ENCODE measurements around the gene C2CD4A.

The C2CD4A gene

GRCh38 chr15:62069551-62069950, 2.8 kb downstream of the C2CD4A start:
- ATAC-seq = no peak
- no peak for TF ChIP-seq ZNF8 (CRISPR knock-in tag; IDR thresholded peaks at IDR 0.05)
- no peak for TF ChIP-seq BACH2 (CRISPR knock-in tag; IDR thresholded peaks at IDR 0.05; ENCODE audit: borderline replicate concordance)
- no peak for TF ChIP-seq ZFP30 (CRISPR knock-in tag; IDR thresholded peaks at IDR 0.05)
- TF ChIP-seq TCF4 (CRISPR knock-in tag; IDR thresholded peaks at IDR 0.05; ENCODE audit: borderline replicate concordance) = no peak
- no peak for TF ChIP-seq CREB5 (CRISPR knock-in tag; IDR thresholded peaks at IDR 0.05; ENCODE audit: low read depth)
- TF ChIP-seq TSHZ2 (CRISPR knock-in tag; IDR thresholded peaks at IDR 0.05) = no peak
- no peak for TF ChIP-seq SNAI2 (CRISPR knock-in tag; IDR thresholded peaks at IDR 0.05)
- TF ChIP-seq ISL1 (CRISPR knock-in tag; IDR thresholded peaks at IDR 0.05) = no peak
- TF ChIP-seq ZNF70 (CRISPR knock-in tag; IDR thresholded peaks at IDR 0.05) = no peak
- no peak for TF ChIP-seq GLIS3 (CRISPR knock-in tag; IDR thresholded peaks at IDR 0.05)
- no peak for TF ChIP-seq POU6F1 (CRISPR knock-in tag; IDR thresholded peaks at IDR 0.05; ENCODE audit: borderline replicate concordance, low read depth)
- TF ChIP-seq CSDC2 (CRISPR knock-in tag; IDR thresholded peaks at IDR 0.05) = no peak
- no peak for TF ChIP-seq OSR1 (CRISPR knock-in tag; IDR thresholded peaks at IDR 0.05)
- no peak for TF ChIP-seq ESRRG (CRISPR knock-in tag; IDR thresholded peaks at IDR 0.05)
- TF ChIP-seq ARNTL (CRISPR knock-in tag; IDR thresholded peaks at IDR 0.05; ENCODE audit: borderline replicate concordance, low read depth) = no peak
- no peak for TF ChIP-seq TOX (CRISPR knock-in tag; IDR thresholded peaks at IDR 0.05; ENCODE audit: borderline replicate concordance)

GRCh38 chr15:62071711-62072308, 5.0 kb downstream of the C2CD4A start:
- TF ChIP-seq TCF4 (CRISPR knock-in tag; IDR thresholded peaks at IDR 0.05; ENCODE audit: borderline replicate concordance) (no peak), SNAI2 (CRISPR knock-in tag; IDR thresholded peaks at IDR 0.05) (no peak), ZFP3 (CRISPR knock-in tag; IDR thresholded peaks at IDR 0.05) (no peak), ARNTL (CRISPR knock-in tag; IDR thresholded peaks at IDR 0.05; ENCODE audit: borderline replicate concordance, low read depth) (no peak), ZNF565 (CRISPR knock-in tag; conservative IDR thresholded peaks at IDR 0.05; ENCODE audit: low read depth) (no peak), ZC3H10 (CRISPR knock-in tag; IDR thresholded peaks at IDR 0.05) (no peak), POU6F1 (CRISPR knock-in tag; IDR thresholded peaks at IDR 0.05; ENCODE audit: borderline replicate concordance, low read depth) (no peak), PPARA (CRISPR knock-in tag; IDR thresholded peaks at IDR 0.05; ENCODE audit: borderline replicate concordance) (no peak), CSDC2 (CRISPR knock-in tag; IDR thresholded peaks at IDR 0.05) (no peak), ISL1 (CRISPR knock-in tag; IDR thresholded peaks at IDR 0.05) (no peak), CSRNP3 (CRISPR knock-in tag; IDR thresholded peaks at IDR 0.05) (no peak), GLIS3 (CRISPR knock-in tag; IDR thresholded peaks at IDR 0.05) (no peak), TOX (CRISPR knock-in tag; IDR thresholded peaks at IDR 0.05; ENCODE audit: borderline replicate concordance) (no peak), TSHZ2 (CRISPR knock-in tag; IDR thresholded peaks at IDR 0.05) (no peak), CREB5 (CRISPR knock-in tag; IDR thresholded peaks at IDR 0.05; ENCODE audit: low read depth) (no peak), ZNF8 (CRISPR knock-in tag; IDR thresholded peaks at IDR 0.05) (no peak), ESRRG (CRISPR knock-in tag; IDR thresholded peaks at IDR 0.05) (no peak), BACH2 (CRISPR knock-in tag; IDR thresholded peaks at IDR 0.05; ENCODE audit: borderline replicate concordance) (no peak)
- peak; percentile 25; the same call in 1 of the 3 replicates for ATAC-seq
